Urothelium cell line (cell line): ENCODE data around the gene LPP.
A peak's percentile ranks its signal among the peaks of the same experiment; 100 is the strongest.
"Not testable (repeated sequence)": the region's sequence is repeated elsewhere in the genome, so short reads cannot be mapped to it uniquely, and the experiment has no call there.

Experiments
- DNase-seq: peaks from one replicate; pipeline ENCODE4 v3.0.0; 2011; ENCODE audit warnings: low spot score, mixed read lengths
- FAIRE-seq: peaks from 2 replicates; lab custom pipeline; 2011; peaks lifted over from hg19 to GRCh38; lab: Jason Lieb, UNC

Gene LPP

GRCh38 chr3:188416041-188416440, 262.1 kb downstream of the LPP start:
- FAIRE-seq (no peak), DNase-seq (no peak)

- FAIRE-seq (no peak), DNase-seq (no peak)
Measured at GRCh38 chr3:188417271-188417696, 263.3 kb downstream of the LPP start.

- DNase-seq (no peak), FAIRE-seq (no peak)
Measured at GRCh38 chr3:188417766-188418165, 263.8 kb downstream of the LPP start.

GRCh38 chr3:188421151-188421821, 267.3 kb downstream of the LPP start:
- FAIRE-seq (no peak), DNase-seq (peak; percentile 44)

- no peak for DNase-seq
- no peak for FAIRE-seq
Measured at GRCh38 chr3:188421836-188422540, 268.0 kb downstream of the LPP start.

- FAIRE-seq = not testable (repeated sequence)
Measured at GRCh38 chr3:188427981-188428380, 274.0 kb downstream of the LPP start.

GRCh38 chr3:188431040-188431439, 277.1 kb downstream of the LPP start:
- no peak for DNase-seq
- no peak for FAIRE-seq

More at GRCh38 chr3:188427981-188428380, 274.0 kb downstream of the LPP start:
- DNase-seq = not testable (repeated sequence)

GRCh38 chr3:188431553-188431952, 277.6 kb downstream of the LPP start:
- DNase-seq (no peak), FAIRE-seq (no peak)

GRCh38 chr3:188432802-188433520, 279.0 kb downstream of the LPP start:
- FAIRE-seq = no peak
- no peak for DNase-seq

GRCh38 chr3:188433521-188434150, 279.7 kb downstream of the LPP start:
- FAIRE-seq (no peak), DNase-seq (no peak)

GRCh38 chr3:188434594-188434993, 280.6 kb downstream of the LPP start:
- FAIRE-seq = no peak
- no peak for DNase-seq

GRCh38 chr3:188435266-188435665, 281.3 kb downstream of the LPP start:
- DNase-seq = no peak
- FAIRE-seq = no peak

- FAIRE-seq = peak; percentile 40
- DNase-seq = no peak
Measured at GRCh38 chr3:188437926-188438325, 284.0 kb downstream of the LPP start.

GRCh38 chr3:188439080-188439479, 285.1 kb downstream of the LPP start:
- DNase-seq = no peak
- no peak for FAIRE-seq

- FAIRE-seq (no peak), DNase-seq (no peak)
Measured at GRCh38 chr3:188440340-188440972, 286.5 kb downstream of the LPP start.

GRCh38 chr3:188442430-188442829, 288.5 kb downstream of the LPP start:
- no peak for FAIRE-seq

GRCh38 chr3:188445175-188445574, 291.2 kb downstream of the LPP start:
- DNase-seq, FAIRE-seq: not testable (repeated sequence)

More at GRCh38 chr3:188442430-188442829, 288.5 kb downstream of the LPP start:
- DNase-seq = no peak

- no peak for DNase-seq
- FAIRE-seq = no peak
Measured at GRCh38 chr3:188446014-188446413, 292.1 kb downstream of the LPP start.

- no peak for DNase-seq
- no peak for FAIRE-seq
Measured at GRCh38 chr3:188446766-188447165, 292.8 kb downstream of the LPP start.

- FAIRE-seq = no peak
Measured at GRCh38 chr3:188448813-188449212, 294.9 kb downstream of the LPP start.

GRCh38 chr3:188449421-188449820, 295.5 kb downstream of the LPP start:
- FAIRE-seq = no peak

More at GRCh38 chr3:188448813-188449212, 294.9 kb downstream of the LPP start:
- no peak for DNase-seq

More at GRCh38 chr3:188449421-188449820, 295.5 kb downstream of the LPP start:
- DNase-seq = no peak
